A673 (cell line): ENCODE measurements around the gene SLC47A2. TPM values are rescaled to one million over a fixed set of nuclear protein-coding genes. Genes with fewer than 3 reads are reported as not detected.

ENCODE experiments used
- BruUV-seq: library from RNA; stranded (reverse); fragments of 400-500 nt; replicated peaks from 2 replicates; lab custom pipeline; 2021; lab: Mats Ljungman, UMichigan
- CTCF ChIA-PET: fragments of 300-600 bp; sonication (Branson Sonifier 250); formaldehyde crosslinking; loops from one replicate; lab custom pipeline; 2022; ENCODE audit warnings: antibody characterized with exemption; lab: Charles Lee
- POLR2A ChIA-PET: fragments of 300-600 bp; sonication (Branson Sonifier 250); formaldehyde crosslinking; loops from one replicate; lab custom pipeline; 2022; ENCODE audit warnings: antibody characterized with exemption; ENCODE audit not compliant: low non-redundant PET; lab: Charles Lee
- DNase-seq: peaks from one replicate; pipeline ENCODE4 v3.0.0-alpha.2; 2015; ENCODE audit warnings: low spot score
- H3K27ac ChIP-seq: fragments of 200-600 bp; sonication (generic); 2 replicates; pipeline ENCODE4 v1.5.1; 2016; ENCODE audit warnings: mixed run types, low read depth, mild to moderate bottlenecking, mixed read lengths, antibody characterized with exemption, low read length; ENCODE audit not compliant: poor library complexity, severe bottlenecking
- H3K27me3 ChIP-seq: fragments of 200-600 bp; sonication (generic); replicated peaks from 2 replicates; pipeline ENCODE4 v1.6.1; 2017; ENCODE audit warnings: mixed run types, low read depth, mild to moderate bottlenecking, mixed read lengths, antibody characterized with exemption, low read length; ENCODE audit not compliant: insufficient read depth, poor library complexity
- H3K36me3 ChIP-seq: fragments of 200-600 bp; sonication (generic); 2 replicates; pipeline ENCODE4 v1.6.1; 2016; ENCODE audit warnings: mixed run types, mild to moderate bottlenecking, mixed read lengths, antibody characterized with exemption, low read length; ENCODE audit not compliant: insufficient read depth, poor library complexity, severe bottlenecking
- H3K4me1 ChIP-seq: fragments of 200-600 bp; sonication (generic); 2 replicates; pipeline ENCODE4 v1.6.1; 2017; ENCODE audit warnings: mixed run types, mild to moderate bottlenecking, mixed read lengths, antibody characterized with exemption, low read length; ENCODE audit not compliant: insufficient read depth, poor library complexity, severe bottlenecking
- H3K4me3 ChIP-seq: fragments of 200-600 bp; sonication (generic); 2 replicates; pipeline ENCODE4 v1.5.1; 2016; ENCODE audit warnings: low read depth, mixed run types, mild to moderate bottlenecking, mixed read lengths, low read length; ENCODE audit not compliant: poor library complexity, severe bottlenecking
- H3K9me3 ChIP-seq: fragments of 200-600 bp; sonication (generic); 2 replicates; pipeline ENCODE4 v1.6.1; 2016; ENCODE audit warnings: mixed run types, low read depth, mild to moderate bottlenecking, mixed read lengths, antibody characterized with exemption, low read length; ENCODE audit not compliant: poor library complexity, severe bottlenecking
- CTCF ChIP-seq: fragments of 300-800, 200-600 bp; sonication (generic); conservative IDR thresholded peaks from 2 replicates; pipeline ENCODE4 v1.5.1; 2017; ENCODE audit warnings: low read depth, mild to moderate bottlenecking, antibody characterized with exemption, low read length, moderate library complexity, mixed read lengths
- EZH2 ChIP-seq: fragments of 200-600 bp; sonication (generic); IDR thresholded peaks from 2 replicates; pipeline ENCODE4 v1.6.1; 2017; ENCODE audit warnings: borderline replicate concordance, low read depth, mild to moderate bottlenecking, mixed read lengths, antibody characterized with exemption, low read length; ENCODE audit not compliant: poor library complexity, severe bottlenecking
- intact Hi-C: fragments of 100-400 bp; cut with micrococcal nuclease; formaldehyde crosslinking; loops from one replicate; pipeline ENCODE4 v1.10.0; 2022; ENCODE audit not compliant: unreplicated experiment
- total RNA-seq: library from RNA; stranded (reverse); gene quantifications from 2 replicates; pipeline ENCODE4 v1.2.3, GENCODE V29; 2021

SLC47A2 gene
- total RNA-seq, 1 experiment from 2014 or later: not detected

GRCh38 chr17:19747159-19747719 is 30.9 kb upstream of the SLC47A2 start:
- no peaks in the 10 kb centered on the region for H3K4me1 ChIP-seq
- ChIA-PET CTCF (no interaction called here), POLR2A (no interaction called here)
- TF ChIP-seq EZH2 (no peak), CTCF (no peak)
- H3K27me3 ChIP-seq: no peaks in the 10 kb centered on the region
- H3K36me3 ChIP-seq: no peaks in the 10 kb centered on the region
- no peak for DNase-seq
- intact Hi-C loops: no loop called here
- no peak overlapping the region for H3K4me3 ChIP-seq
- no peak overlapping the region for H3K27ac ChIP-seq
- no peaks in the 10 kb centered on the region for H3K9me3 ChIP-seq
- no TSS peak for BruUV-seq

- intact Hi-C loops: no loop called here
- no peak overlapping the region for H3K4me3 ChIP-seq
- H3K27ac ChIP-seq: no peak overlapping the region
- ChIA-PET CTCF (no interaction called here), POLR2A (no interaction called here)
- BruUV-seq: no TSS peak
- no peaks in the 10 kb centered on the region for H3K27me3 ChIP-seq
- no peak for DNase-seq
- H3K36me3 ChIP-seq: no peaks in the 10 kb centered on the region
- no peaks in the 10 kb centered on the region for H3K4me1 ChIP-seq
- H3K9me3 ChIP-seq: no peaks in the 10 kb centered on the region
- TF ChIP-seq EZH2: no peak
- TF ChIP-seq CTCF: no peak
Observed at GRCh38 chr17:19746517-19746916, 30.1 kb upstream of the SLC47A2 start.

- no TSS peak for BruUV-seq
- intact Hi-C loops: no loop called here
- peak overlapping the region; percentile 45 for H3K4me3 ChIP-seq
- H3K36me3 ChIP-seq: no peaks in the 10 kb centered on the region
- no peaks in the 10 kb centered on the region for H3K27me3 ChIP-seq
- H3K27ac ChIP-seq: no peak overlapping the region
- no peaks in the 10 kb centered on the region for H3K4me1 ChIP-seq
- ChIA-PET POLR2A (interaction anchor here (0.6 kb wide), 1 partner anchor 17 kb away, joined by 3 read pairs; no protein-coding TSS in a partner anchor), CTCF (interaction anchor here (0.6 to 1.4 kb wide), 7 partner anchors 11 to 382 kb away, joined by 3 to 9 read pairs (median 5); partner anchors contain the start of genes ALDH3A2 and B9D1)
- no peaks in the 10 kb centered on the region for H3K9me3 ChIP-seq
- TF ChIP-seq EZH2 (no peak), CTCF (peak; percentile 83)
- DNase-seq: peak; percentile 80
Observed at GRCh38 chr17:19744922-19745757, 28.8 kb upstream of the SLC47A2 start.
